C4-2B (cell line): Measurements from ENCODE around the gene DCLK2.

Experiments used
- ZFX ChIP-seq: fragments of 450-650 bp; IDR thresholded peaks from 2 replicates; pipeline ENCODE4 v1.6.1; 2017
- TF ChIP-seq, protein P1 (sequence below): fragments of 450-650 bp; conservative IDR thresholded peaks from 2 replicates; pipeline ENCODE4 v1.5.1; 2017; ENCODE audit warnings: mild to moderate bottlenecking

- TF ChIP-seq, protein P1, sequence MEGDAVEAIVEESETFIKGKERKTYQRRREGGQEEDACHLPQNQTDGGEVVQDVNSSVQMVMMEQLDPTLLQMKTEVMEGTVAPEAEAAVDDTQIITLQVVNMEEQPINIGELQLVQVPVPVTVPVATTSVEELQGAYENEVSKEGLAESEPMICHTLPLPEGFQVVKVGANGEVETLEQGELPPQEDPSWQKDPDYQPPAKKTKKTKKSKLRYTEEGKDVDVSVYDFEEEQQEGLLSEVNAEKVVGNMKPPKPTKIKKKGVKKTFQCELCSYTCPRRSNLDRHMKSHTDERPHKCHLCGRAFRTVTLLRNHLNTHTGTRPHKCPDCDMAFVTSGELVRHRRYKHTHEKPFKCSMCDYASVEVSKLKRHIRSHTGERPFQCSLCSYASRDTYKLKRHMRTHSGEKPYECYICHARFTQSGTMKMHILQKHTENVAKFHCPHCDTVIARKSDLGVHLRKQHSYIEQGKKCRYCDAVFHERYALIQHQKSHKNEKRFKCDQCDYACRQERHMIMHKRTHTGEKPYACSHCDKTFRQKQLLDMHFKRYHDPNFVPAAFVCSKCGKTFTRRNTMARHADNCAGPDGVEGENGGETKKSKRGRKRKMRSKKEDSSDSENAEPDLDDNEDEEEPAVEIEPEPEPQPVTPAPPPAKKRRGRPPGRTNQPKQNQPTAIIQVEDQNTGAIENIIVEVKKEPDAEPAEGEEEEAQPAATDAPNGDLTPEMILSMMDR = no peak
- no peak for TF ChIP-seq ZFX
Observed at GRCh38 chr4:150255610-150256224, 177.5 kb downstream of the DCLK2 start.
